ENCODE results near the gene GNAT3.

The GNAT3 gene

GRCh38 chr7:80488851-80489370 lies 23.0 kb downstream of the GNAT3 start:
- Histone ChIP-seq H3K4me3 (ENCODE audit: low read depth, low read length) (no peak overlapping the region), H3K27ac (ENCODE audit: extremely low read depth, low read depth, low read length) (no peak overlapping the region)
- CTCF ChIA-PET = no interaction called here

GRCh38 chr7:80488406-80488805 lies 23.5 kb downstream of the GNAT3 start:
- ChIA-PET POLR2A (no interaction called here), CTCF (interaction anchor here (0.6 kb wide), 1 partner anchor 170 kb away, joined by 3 read pairs; no protein-coding TSS in a partner anchor)
- no peaks in the 10 kb centered on the region for H3K9me3 ChIP-seq (ENCODE audit: control insufficient read depth, insufficient read depth, low read depth, low read length)
- H3K4me1 ChIP-seq (ENCODE audit: control insufficient read depth, insufficient read depth, low read length) = no peaks in the 10 kb centered on the region
- no peaks in the 10 kb centered on the region for H3K36me3 ChIP-seq (ENCODE audit: control insufficient read depth in 2 of 2, insufficient read depth in 1 of 2, low read length in 2 of 2)
- H3K4me3 ChIP-seq (ENCODE audit: low read depth, low read length) = no peak overlapping the region
- H3K27ac ChIP-seq (ENCODE audit: extremely low read depth, low read depth, low read length) = no peak overlapping the region
- TF ChIP-seq PATZ1 (tag by site-specific recombination; IDR thresholded peaks at IDR 0.05) (no peak), ZNF449 (tag by site-specific recombination; IDR thresholded peaks at IDR 0.05) (no peak), ZNF248 (tag by site-specific recombination; IDR thresholded peaks at IDR 0.05) (no peak), ZFP3 (tag by site-specific recombination; IDR thresholded peaks at IDR 0.05; ENCODE audit: low read depth) (no peak), ZNF324 (tag by site-specific recombination; IDR thresholded peaks at IDR 0.05) (no peak), ZBTB6 (tag by site-specific recombination; IDR thresholded peaks at IDR 0.05) (no peak), ZNF148 (tag by site-specific recombination; IDR thresholded peaks at IDR 0.05; ENCODE audit: borderline replicate concordance) (no peak), ZNF121 (tag by site-specific recombination; IDR thresholded peaks at IDR 0.05) (no peak), HOXC10 (CRISPR knock-in tag; IDR thresholded peaks at IDR 0.05) (no peak), ZNF426 (tag by site-specific recombination; IDR thresholded peaks at IDR 0.05) (no peak), ZNF132 (tag by site-specific recombination; IDR thresholded peaks at IDR 0.05; ENCODE audit: borderline replicate concordance) (no peak), ZNF76 (tag by site-specific recombination; IDR thresholded peaks at IDR 0.05; ENCODE audit: borderline replicate concordance, low read depth) (no peak), ZNF140 (tag by site-specific recombination; IDR thresholded peaks at IDR 0.05) (no peak)

More at GRCh38 chr7:80488851-80489370, 23.0 kb downstream of the GNAT3 start:
- no peak for TF ChIP-seq ZNF449 (tag by site-specific recombination; IDR thresholded peaks at IDR 0.05)
- TF ChIP-seq FEZF1 (tag by site-specific recombination; IDR thresholded peaks at IDR 0.05) = no peak
- no peak for TF ChIP-seq ZNF274 (IDR thresholded peaks at IDR 0.05; ENCODE audit: low read length)
- TF ChIP-seq ZNF274 (tag by site-specific recombination; IDR thresholded peaks at IDR 0.05; ENCODE audit: borderline replicate concordance) = no peak
- TF ChIP-seq PBX3 (CRISPR knock-in tag; IDR thresholded peaks at IDR 0.05) = no peak
- no peak for TF ChIP-seq KLF7 (tag by site-specific recombination; IDR thresholded peaks at IDR 0.05; ENCODE audit: borderline replicate concordance)
- TF ChIP-seq ZNF658 (tag by site-specific recombination; IDR thresholded peaks at IDR 0.05) = no peak
- TF ChIP-seq ZNF10 (tag by site-specific recombination; IDR thresholded peaks at IDR 0.05) = no peak
- TF ChIP-seq ZNF768 (tag by site-specific recombination; IDR thresholded peaks at IDR 0.05) = no peak
- no peak for TF ChIP-seq REPIN1 (tag by site-specific recombination; IDR thresholded peaks at IDR 0.05; ENCODE audit: low read depth)
- no peak for TF ChIP-seq ZNF624 (tag by site-specific recombination; IDR thresholded peaks at IDR 0.05)
- Histone ChIP-seq H3K9me3 (ENCODE audit: control insufficient read depth, insufficient read depth, low read depth, low read length) (no peaks in the 10 kb centered on the region), H3K4me1 (ENCODE audit: control insufficient read depth, insufficient read depth, low read length) (no peaks in the 10 kb centered on the region), H3K36me3 (ENCODE audit: control insufficient read depth in 2 of 2, insufficient read depth in 1 of 2, low read length in 2 of 2) (no peaks in the 10 kb centered on the region)
- POLR2A ChIA-PET = no interaction called here
